ENCODE results near the gene XDH. TPM values are rescaled to one million over a fixed set of nuclear protein-coding genes. Genes with fewer than 3 reads are reported as not detected.

XDH gene
- total RNA-seq (2011; cell fraction: chromatin; rRNA removed; ENCODE audit: low replicate concordance): 0.11 and 0.21 TPM in 2 replicates
- not detected in 2 replicates for total RNA-seq (2011; cell fraction: nucleolus; rRNA removed)
- total RNA-seq (2011; cell fraction: nucleoplasm; rRNA removed): not detected in 2 replicates
- total RNA-seq (2014; rRNA removed): not detected in 2 replicates
- total RNA-seq (2014; rRNA removed; fragmentation: Illumina TruSeq; extraction: Trizol): 0.04 TPM in 1 of 2 replicates, not detected in the other
- not detected in 2 replicates for total RNA-seq (2015; rRNA removed; fragmentation: Illumina TruSeq; extraction: Trizol)
- not detected in 2 replicates for total RNA-seq (2021)
- 0.06 TPM in 1 of 2 replicates, not detected in the other for polyA plus RNA-seq (2011; rRNA removed)
- polyA plus RNA-seq (2011; cell fraction: cytosol; rRNA removed): not detected in 2 replicates
- polyA plus RNA-seq (2011; cell fraction: nucleus; rRNA removed): not detected in 2 replicates
- 0.07 TPM in 1 of 2 replicates, not detected in the other for polyA plus RNA-seq (2012)
- not detected in 2 replicates for polyA plus RNA-seq (2014; fragmentation: Illumina TruSeq; extraction: Trizol)
- not detected for polyA plus RNA-seq (2014; fragmentation: Nextera tagmentation; extraction: Ambion mirVana)
- polyA plus RNA-seq (2014; rRNA removed): not detected in 2 replicates
- not detected in 2 replicates for polyA minus RNA-seq (2011; rRNA and poly(A)+ RNA removed)
- polyA minus RNA-seq (2011; cell fraction: cytosol; rRNA and poly(A)+ RNA removed): not detected in 2 replicates
- polyA minus RNA-seq (2011; cell fraction: nucleus; rRNA and poly(A)+ RNA removed): not detected in 2 replicates
- percentile 9 among the genes with signal in this experiment for Bru-seq, nascent RNA
- percentile 12 among the genes with signal in this experiment for BruChase-seq, experiment 1, labeled RNA remaining after a 2-hour chase
- percentile 13 among the genes with signal in this experiment for BruChase-seq, experiment 2, labeled RNA remaining after a 6-hour chase
- long read RNA-seq, experiment 1: 0 reads
- long read RNA-seq, experiment 2: 0 reads
- long read RNA-seq, experiment 3: 0 reads

GRCh38 chr2:31414601-31415241, at the start of gene XDH:
Gene XDH (minus strand): TSS chr2:31414742. CDS start chr2:31414666, 76 bp downstream.
- ATAC-seq: no peak
- POLR2A ChIA-PET: no interaction called here
- no peak within 1 kb of the TSS for H2AFZ ChIP-seq (ENCODE audit: low read depth, low read length)
- TF ChIP-seq ZNF165 (CRISPR knock-in tag; IDR thresholded peaks at IDR 0.05; ENCODE audit: borderline replicate concordance) (no peak), ARID3A (IDR thresholded peaks at IDR 0.05; ENCODE audit: borderline replicate concordance, low read depth, low read length) (no peak), ZNF146 (CRISPR knock-in tag; IDR thresholded peaks at IDR 0.05; ENCODE audit: unreplicated experiment) (no peak), HDAC8 (tag; IDR thresholded peaks at IDR 0.05) (no peak), FUS (optimal IDR thresholded peaks at IDR 0.05; ENCODE audit: low read depth, low read length) (no peak), ZNF395 (CRISPR knock-in tag; IDR thresholded peaks at IDR 0.05) (no peak), FOXJ3 (CRISPR knock-in tag; IDR thresholded peaks at IDR 0.05) (no peak), KDM2B (CRISPR knock-in tag; IDR thresholded peaks at IDR 0.05) (no peak), TAF1 (IDR thresholded peaks at IDR 0.05; ENCODE audit: control insufficient read depth, extremely low read depth, insufficient read depth, low read length, severe bottlenecking) (no peak), NFE2L1 (tag; IDR thresholded peaks at IDR 0.05; ENCODE audit: borderline replicate concordance, low read depth) (no peak), TCF7 (IDR thresholded peaks at IDR 0.05; ENCODE audit: borderline replicate concordance) (no peak), SMARCC2 (IDR thresholded peaks at IDR 0.05; ENCODE audit: low read depth) (no peak), XRCC3 (IDR thresholded peaks at IDR 0.05) (no peak), CBX8 (IDR thresholded peaks at IDR 0.05; ENCODE audit: borderline replicate concordance, extremely low read depth, low read depth, low read length, poor library complexity, severe bottlenecking) (no peak), GABPB1 (CRISPR knock-in tag; IDR thresholded peaks at IDR 0.05) (no peak), CAMTA2 (CRISPR knock-in tag; conservative IDR thresholded peaks at IDR 0.05) (no peak)

More at GRCh38 chr2:31414601-31415241, at the start of gene XDH:
- Histone ChIP-seq H3K9ac (ENCODE audit: insufficient read depth in 1 of 2, low read depth in 2 of 2, low read length in 2 of 2) (no peak within 1 kb of the TSS), H3K4me3 (no peak within 1 kb of the TSS), H3K9me1 (ENCODE audit: control insufficient read depth, insufficient read depth, low read length) (no peaks in the 10 kb centered on the region), H3K36me3 (ENCODE audit: control insufficient read depth, insufficient read depth, low read length) (no peaks in the 10 kb centered on the region), H3K4me1 (replicated peaks in 1 of 2; ENCODE audit: control insufficient read depth in 2 of 2, insufficient read depth in 2 of 2, low read length in 2 of 2) (no peaks in the 10 kb centered on the region), H3K9me3 (replicated peaks; ENCODE audit: control insufficient read depth, insufficient read depth, low read depth, low read length) (no peaks in the 10 kb centered on the region), H3K4me2 (ENCODE audit: insufficient read depth, low read length) (no peak within 1 kb of the TSS), H3K79me2 (ENCODE audit: control insufficient read depth, insufficient read depth, low read length) (no peaks in the 10 kb centered on the region), H4K20me1 (replicated peaks; ENCODE audit: control insufficient read depth, insufficient read depth, low read length) (no peaks in the 10 kb centered on the region), H3K27me3 (ENCODE audit: control insufficient read depth in 2 of 2, insufficient read depth in 2 of 2, low read length in 2 of 2) (no peaks in the 10 kb centered on the region), H3K27ac (ENCODE audit: extremely low read depth, low read depth, low read length) (no peak within 1 kb of the TSS)
- CTCF ChIA-PET (ENCODE audit: low intra/inter-chr PET ratio): interaction anchor here (0.7 kb wide), 1 partner anchor 1959 kb away, joined by 3 read pairs; no protein-coding TSS in a partner anchor
- intact Hi-C loops (cut with micrococcal nuclease): loop anchor here (10.0 kb wide), 1 partner anchor 310 kb away; no protein-coding TSS in a partner anchor
- DNase-seq (ENCODE audit: extremely low read depth in 1 of 4, low spot score in 3 of 4) (no peak), FAIRE-seq (no peak)
- 0% methylated on average over 5 of the region's 5 CpGs for WGBS (ENCODE audit: insufficient coverage, low coverage, missing lambda C conversion rate)
- no TSS peak for BruUV-seq (replicated peaks)
- in situ Hi-C loops (cut with MboI): no loop called here

All from K562 (cell line).